ENCODE results near the gene NR6A1. TPM values are rescaled to one million over a fixed set of nuclear protein-coding genes. Genes with fewer than 3 reads are reported as not detected.

Gene NR6A1
- total RNA-seq, 6 donors from 2014 or later = 4.2 to 34.6 (median 8.2) TPM

DNA sequence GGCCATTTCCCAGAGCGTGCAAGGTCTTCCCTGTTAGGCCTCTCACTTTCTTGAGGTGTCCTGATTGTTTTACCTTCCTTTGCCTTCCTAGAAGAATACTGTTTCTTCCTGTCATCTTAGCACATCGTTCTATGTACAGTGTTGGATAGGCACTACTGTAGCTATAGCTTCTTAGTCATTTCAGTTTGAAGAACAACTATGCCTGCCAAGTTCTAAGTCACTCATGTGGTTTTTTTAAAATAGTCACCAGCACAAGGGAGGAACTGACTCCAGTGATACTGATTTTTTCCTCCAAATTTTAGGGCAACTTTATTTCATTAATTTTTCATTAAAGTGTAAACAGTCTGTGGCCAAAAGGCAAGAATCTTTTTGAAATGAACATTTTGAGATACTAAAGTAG is 141.5 kb downstream of the NR6A1 start:
- H3K4me1 ChIP-seq = no peaks in the 10 kb centered on the region
- DNase-seq = no peak
- H3K27me3 ChIP-seq = no peaks in the 10 kb centered on the region
- no peak overlapping the region for H3K27ac ChIP-seq
- no peak overlapping the region for H3K4me3 ChIP-seq
- no peak for TF ChIP-seq POLR2AphosphoS5 (IDR thresholded peaks at IDR 0.05)
- no peak for TF ChIP-seq POLR2A (IDR thresholded peaks at IDR 0.05)
- TF ChIP-seq EP300 (IDR thresholded peaks at IDR 0.05) = no peak
- TF ChIP-seq, protein P1, sequence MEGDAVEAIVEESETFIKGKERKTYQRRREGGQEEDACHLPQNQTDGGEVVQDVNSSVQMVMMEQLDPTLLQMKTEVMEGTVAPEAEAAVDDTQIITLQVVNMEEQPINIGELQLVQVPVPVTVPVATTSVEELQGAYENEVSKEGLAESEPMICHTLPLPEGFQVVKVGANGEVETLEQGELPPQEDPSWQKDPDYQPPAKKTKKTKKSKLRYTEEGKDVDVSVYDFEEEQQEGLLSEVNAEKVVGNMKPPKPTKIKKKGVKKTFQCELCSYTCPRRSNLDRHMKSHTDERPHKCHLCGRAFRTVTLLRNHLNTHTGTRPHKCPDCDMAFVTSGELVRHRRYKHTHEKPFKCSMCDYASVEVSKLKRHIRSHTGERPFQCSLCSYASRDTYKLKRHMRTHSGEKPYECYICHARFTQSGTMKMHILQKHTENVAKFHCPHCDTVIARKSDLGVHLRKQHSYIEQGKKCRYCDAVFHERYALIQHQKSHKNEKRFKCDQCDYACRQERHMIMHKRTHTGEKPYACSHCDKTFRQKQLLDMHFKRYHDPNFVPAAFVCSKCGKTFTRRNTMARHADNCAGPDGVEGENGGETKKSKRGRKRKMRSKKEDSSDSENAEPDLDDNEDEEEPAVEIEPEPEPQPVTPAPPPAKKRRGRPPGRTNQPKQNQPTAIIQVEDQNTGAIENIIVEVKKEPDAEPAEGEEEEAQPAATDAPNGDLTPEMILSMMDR (IDR thresholded peaks at IDR 0.05) = no peak
- ATAC-seq (ENCODE audit: low FRiP score in 2 of 2) = no peak
- 67 to 74% methylated on average over 2 of the region's 2 CpGs for WGBS, 2 donors
- H3K36me3 ChIP-seq = no peaks in the 10 kb centered on the region
- H3K9me3 ChIP-seq = no peaks in the 10 kb centered on the region

- H3K4me3 ChIP-seq = no peak overlapping the region
- 97% methylated on average over 11 of the region's 11 CpGs for WGBS, 2 donors
- no peak overlapping the region for H3K27ac ChIP-seq
- peak in 1 of 2 donors; percentile 52 for DNase-seq
- H3K36me3 ChIP-seq = no peaks in the 10 kb centered on the region
- no peaks in the 10 kb centered on the region for H3K4me1 ChIP-seq
- ATAC-seq (ENCODE audit: low FRiP score in 2 of 2) = no peak
- H3K9me3 ChIP-seq = no peaks in the 10 kb centered on the region
- TF ChIP-seq POLR2A (IDR thresholded peaks at IDR 0.05) (no peak), EP300 (IDR thresholded peaks at IDR 0.05) (no peak), POLR2AphosphoS5 (IDR thresholded peaks at IDR 0.05) (no peak)
- TF ChIP-seq, protein P1 (IDR thresholded peaks at IDR 0.05) = no peak
- no peaks in the 10 kb centered on the region for H3K27me3 ChIP-seq
Measured at GRCh38 chr9:124628741-124629140, 142.4 kb downstream of the NR6A1 start.

DNA sequence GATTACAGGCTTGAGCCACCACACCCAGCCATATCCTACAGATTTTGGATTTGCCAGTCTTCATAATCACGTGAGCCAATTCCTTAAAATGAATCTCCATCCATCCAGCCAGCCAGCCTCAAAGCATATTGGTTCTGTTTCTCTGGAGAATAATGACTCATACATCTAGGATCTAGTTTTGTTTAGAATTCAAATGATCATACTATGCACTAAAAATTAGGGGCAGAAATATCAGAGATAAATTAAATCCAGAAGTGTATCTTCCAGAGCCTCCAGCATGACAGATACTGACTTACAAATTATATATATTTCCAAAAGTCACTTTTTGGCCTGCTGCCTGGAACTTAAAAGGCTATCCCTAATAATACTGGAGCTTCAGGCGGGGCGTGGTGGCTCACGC is 144.8 kb downstream of the NR6A1 start:
- no peak for DNase-seq
- no peaks in the 10 kb centered on the region for H3K4me1 ChIP-seq
- ATAC-seq (ENCODE audit: low FRiP score in 2 of 2) = no peak
- H3K27ac ChIP-seq = no peak overlapping the region
- no peak for TF ChIP-seq POLR2AphosphoS5 (IDR thresholded peaks at IDR 0.05)
- TF ChIP-seq POLR2A (IDR thresholded peaks at IDR 0.05) = no peak
- TF ChIP-seq, protein P1 (IDR thresholded peaks at IDR 0.05) = no peak
- no peak for TF ChIP-seq EP300 (IDR thresholded peaks at IDR 0.05)
- H3K27me3 ChIP-seq = no peaks in the 10 kb centered on the region
- H3K4me3 ChIP-seq = no peak overlapping the region
- WGBS, 2 donors = 90 to 91% methylated on average over 4 of the region's 4 CpGs
- H3K9me3 ChIP-seq = no peaks in the 10 kb centered on the region
- H3K36me3 ChIP-seq = no peaks in the 10 kb centered on the region

DNA sequence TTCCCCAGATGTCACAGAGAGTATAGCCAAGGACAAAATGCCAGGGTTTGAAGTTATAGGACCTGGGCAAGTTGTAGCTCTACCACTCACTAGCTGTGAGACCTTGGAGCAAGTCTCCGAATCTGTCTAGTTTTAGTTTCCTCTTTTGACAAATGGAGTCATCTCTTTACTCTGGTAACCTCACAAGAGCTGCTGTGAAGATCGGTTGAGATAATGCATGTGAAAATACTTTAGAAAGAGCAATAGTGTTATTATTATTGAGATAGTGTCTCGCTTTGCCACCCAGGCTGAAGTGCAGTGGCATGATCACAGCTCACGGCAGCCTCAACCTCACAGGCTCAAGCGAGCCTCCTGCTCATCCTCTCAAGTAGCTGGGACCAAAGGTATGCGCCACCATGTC is 146.0 kb downstream of the NR6A1 start:
- DNase-seq = no peak
- no peak for ATAC-seq (ENCODE audit: low FRiP score in 2 of 2)
- no peak overlapping the region for H3K27ac ChIP-seq
- H3K4me1 ChIP-seq = no peaks in the 10 kb centered on the region
- no peaks in the 10 kb centered on the region for H3K27me3 ChIP-seq
- H3K9me3 ChIP-seq = no peaks in the 10 kb centered on the region
- H3K36me3 ChIP-seq = no peaks in the 10 kb centered on the region
- TF ChIP-seq, protein P1 (IDR thresholded peaks at IDR 0.05) = no peak
- TF ChIP-seq POLR2AphosphoS5 (IDR thresholded peaks at IDR 0.05) (no peak), POLR2A (IDR thresholded peaks at IDR 0.05) (no peak), EP300 (IDR thresholded peaks at IDR 0.05) (no peak)
- whole genome bisulfite sequencing, 2 donors = 94% methylated on average over 6 of the region's 6 CpGs
- H3K4me3 ChIP-seq = no peak overlapping the region

DNA sequence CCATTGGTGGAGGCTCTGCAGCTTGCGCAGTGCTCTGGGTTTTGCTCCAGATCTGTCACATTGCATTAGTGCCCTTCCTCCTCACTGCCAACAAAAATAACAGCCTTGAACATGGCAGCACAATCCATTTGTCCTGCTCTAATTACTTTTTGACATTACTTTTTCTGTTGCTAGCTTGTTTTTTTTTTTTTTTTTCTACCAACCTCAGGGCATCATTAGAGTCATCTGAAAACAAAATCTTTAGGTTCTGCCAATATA is 146.4 kb downstream of the NR6A1 start:
- TF ChIP-seq, protein P1 (IDR thresholded peaks at IDR 0.05) = no peak
- no peak for TF ChIP-seq POLR2AphosphoS5 (IDR thresholded peaks at IDR 0.05)
- TF ChIP-seq EP300 (IDR thresholded peaks at IDR 0.05) = no peak
- no peak for TF ChIP-seq POLR2A (IDR thresholded peaks at IDR 0.05)
- H3K4me1 ChIP-seq = no peaks in the 10 kb centered on the region
- no peaks in the 10 kb centered on the region for H3K27me3 ChIP-seq
- ATAC-seq (ENCODE audit: low FRiP score in 2 of 2) (no peak), DNase-seq (no peak)
- H3K36me3 ChIP-seq = no peaks in the 10 kb centered on the region
- no peaks in the 10 kb centered on the region for H3K9me3 ChIP-seq
- WGBS, 2 donors = 92 to 93% methylated on average over 1 of the region's 1 CpG
- H3K27ac ChIP-seq = no peak overlapping the region
- no peak overlapping the region for H3K4me3 ChIP-seq
